Heart left ventricle (tissue), 16 donors: ENCODE results near the gene PXYLP1. TPM values are rescaled to one million over a fixed set of nuclear protein-coding genes. Genes with fewer than 3 reads are reported as not detected.

Experiments used
- ATAC-seq, 4 donors: fragments of 200-7000 bp; cut with Tn5 transposase; one replicate each; pipeline ENCODE4 v1.9.1; 2020 to 2022; ENCODE audit warnings: moderate library complexity in 4 of 4, mild to moderate bottlenecking in 3 of 4, moderate number of reproducible peaks in 1 of 4
- DNase-seq, 5 donors: peaks; one replicate each; pipeline ENCODE4 v3.0.0-alpha.2; 2020
- H3K27ac ChIP-seq, 12 donors: fragments of 200-600 bp; sonication (generic) in 4 of 12; one replicate each; pipeline versions ENCODE4 v1.5.0 to v1.8.0; 2016 to 2022; ENCODE audit warnings: mild to moderate bottlenecking in 2 of 12
- H3K27me3 ChIP-seq, 9 donors: fragments of 200-600 bp; sonication (generic) in 2 of 9; one replicate each; pipeline versions ENCODE4 v1.5.1 to v1.8.0; 2016 to 2022; ENCODE audit warnings: mild to moderate bottlenecking in 3 of 9
- H3K36me3 ChIP-seq, 9 donors: fragments of 200-600 bp; sonication (generic) in 2 of 9; one replicate each; pipeline versions ENCODE4 v1.5.0 to v1.8.0; 2018 to 2022; ENCODE audit warnings: mild to moderate bottlenecking in 2 of 9
- H3K4me1 ChIP-seq, 12 donors: fragments of 200-600 bp; sonication (generic) in 4 of 12; one replicate each; pipeline versions ENCODE4 v1.5.0 to v1.8.0; 2016 to 2022; ENCODE audit warnings: mild to moderate bottlenecking in 3 of 12
- H3K4me3 ChIP-seq, 12 donors: fragments of 200-600 bp; sonication (generic) in 4 of 12; one replicate each; pipeline versions ENCODE4 v1.5.0 to v1.8.0; 2017 to 2022; ENCODE audit warnings: mild to moderate bottlenecking in 9 of 12, moderate library complexity in 4 of 12
- H3K9me3 ChIP-seq, 12 donors: fragments of 200-600 bp; sonication (generic) in 4 of 12; one replicate each; pipeline versions ENCODE4 v1.5.0 to v1.8.0; 2016 to 2022; ENCODE audit warnings: mild to moderate bottlenecking in 1 of 12
- POLR2A ChIP-seq, 2 donors: fragments of 450-650 bp; IDR thresholded peaks; one replicate each; pipeline ENCODE4 v1.6.1; 2017; ENCODE audit warnings: antibody characterized with exemption in 2 of 2, mild to moderate bottlenecking in 2 of 2, moderate library complexity in 2 of 2
- WGBS, 4 donors: extraction: QIAGEN DNeasy Blood & Tissue Kit in 2 of 4; methylation state at CpG; one replicate each; pipeline versions ENCODE4 v1.1.5 to v1.1.7; 2013 to 2018; 5-methylcytosine and 5-hydroxymethylcytosine counted together
- intact Hi-C, 10 donors: fragments of 100-400 bp; cut with DNase I; formaldehyde crosslinking; loops; one replicate each; pipeline versions ENCODE4 v1.11.1 to v1.14.2; 2022
- polyA plus RNA-seq, 2 donors: library from polyadenylated mRNA; stranded (reverse); fragments of 200-250 nt; gene quantifications; one replicate each; pipeline ENCODE4 v1.2.3, GENCODE V29; 2013
- total RNA-seq, 9 donors: library from RNA; depleted of rRNA in 2 of 9; stranded (reverse); fragments of >200 nt in 2 of 9; fragmentation: NEBNext Ultra II Directional in 3 of 9; extraction: Animal tissue kit (Norgen Biotek cat#: 25700) in 3 of 9; gene quantifications; one replicate each; pipeline versions ENCODE4 v1.1.0 to v1.2.4, GENCODE V29; 2016 to 2023
- TF ChIP-seq, protein P1 (sequence below), 12 donors: fragments of 200-600 bp; sonication (generic) in 4 of 12; IDR thresholded peaks; one replicate each; pipeline versions ENCODE4 v1.5.0 to v1.8.0; 2018 to 2022; ENCODE audit warnings: antibody characterized with exemption in 12 of 12, mild to moderate bottlenecking in 5 of 12
- donor health status: ischemic (EF 13 %, LVEDD 7.1; RV severe dilation, severe dysfunction).
- donor health status: healthy with polysubstance abuse.
- donor health status: DM: no; HTN: yes; CAD: no.
- donor health status: DM: no; HTN: no; CAD: no.
- donor health status: ischemic (EF 25% LVEDD 6.9; RV normal size, moderate dysfunction).
- donor health status: ischemic (EF 25% LVEDD 5.7; RV mildly dilated, moderate dysfunction).
- donor health status: healthy.
- donor health status: DM: yes; HTN: yes; CAD: no.
- donor health status: ischemic (EF 35%, LVEDD 5.7; RV mildly dilated, moderate dysfunction).
- donor health status: nonischemic (EF 11% LVEDD 7.7; RV severe dilation, severe dysfunction).
- donor health status: DM: yes; HTN: yes; CAD: no.
- donor health status: PGD.
- donor health status: ischemic (EF 29% LVEDD 5.4; RV normal size, mild dysfunction).
- donor health status: nonischemic (EF 23%, LVEDD 6.1; RV moderate dilation, normal function).

The PXYLP1 gene
- total and polyA plus RNA-seq, 11 donors, result 7.3 to 30.6 (median 21.2) TPM

DNA sequence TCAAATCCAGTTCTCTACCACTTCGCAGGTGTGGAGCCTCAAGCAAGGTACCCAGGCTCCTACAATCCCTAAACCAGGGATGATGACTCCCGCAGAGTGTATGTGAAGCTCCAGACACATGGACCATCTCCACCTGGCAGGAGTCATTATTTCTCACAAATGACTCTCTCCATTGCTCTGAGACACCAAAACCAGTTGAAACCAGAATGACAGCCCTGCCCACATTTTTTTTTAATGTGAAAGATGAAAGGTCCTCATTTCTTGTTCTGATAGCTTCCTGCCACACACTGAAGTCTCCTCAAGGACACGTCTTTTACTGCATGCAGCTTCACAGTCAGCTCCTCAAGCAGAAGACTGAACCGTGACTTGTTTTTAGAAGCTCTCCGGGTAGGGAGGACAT, 75.3 kb downstream of the PXYLP1 start:
- no peak overlapping the region for H3K4me3 ChIP-seq
- peaks cover 0 to 35% (median 8%) of the 10 kb centered on the region in 12 donors for H3K4me1 ChIP-seq
- H3K9me3 ChIP-seq, result no peaks in the 10 kb centered on the region
- no peak for DNase-seq
- TF ChIP-seq POLR2A (IDR thresholded peaks at IDR 0.05), result no peak
- TF ChIP-seq, protein P1, sequence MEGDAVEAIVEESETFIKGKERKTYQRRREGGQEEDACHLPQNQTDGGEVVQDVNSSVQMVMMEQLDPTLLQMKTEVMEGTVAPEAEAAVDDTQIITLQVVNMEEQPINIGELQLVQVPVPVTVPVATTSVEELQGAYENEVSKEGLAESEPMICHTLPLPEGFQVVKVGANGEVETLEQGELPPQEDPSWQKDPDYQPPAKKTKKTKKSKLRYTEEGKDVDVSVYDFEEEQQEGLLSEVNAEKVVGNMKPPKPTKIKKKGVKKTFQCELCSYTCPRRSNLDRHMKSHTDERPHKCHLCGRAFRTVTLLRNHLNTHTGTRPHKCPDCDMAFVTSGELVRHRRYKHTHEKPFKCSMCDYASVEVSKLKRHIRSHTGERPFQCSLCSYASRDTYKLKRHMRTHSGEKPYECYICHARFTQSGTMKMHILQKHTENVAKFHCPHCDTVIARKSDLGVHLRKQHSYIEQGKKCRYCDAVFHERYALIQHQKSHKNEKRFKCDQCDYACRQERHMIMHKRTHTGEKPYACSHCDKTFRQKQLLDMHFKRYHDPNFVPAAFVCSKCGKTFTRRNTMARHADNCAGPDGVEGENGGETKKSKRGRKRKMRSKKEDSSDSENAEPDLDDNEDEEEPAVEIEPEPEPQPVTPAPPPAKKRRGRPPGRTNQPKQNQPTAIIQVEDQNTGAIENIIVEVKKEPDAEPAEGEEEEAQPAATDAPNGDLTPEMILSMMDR (IDR thresholded peaks at IDR 0.05), result no peak
- intact Hi-C loops, result loop anchor here in 4 of 10 donors (2.0 to 10.0 kb wide), 4 partner anchors 146 to 258 kb away; no protein-coding TSS in a partner anchor
- H3K27ac ChIP-seq, result peak overlapping the region in 1 of 12 donors; percentile 54
- 79 to 87% (median 87%) methylated on average over 5 of the region's 5 CpGs for WGBS, 4 donors
- H3K27me3 ChIP-seq, result no peaks in the 10 kb centered on the region
- no peaks in the 10 kb centered on the region for H3K36me3 ChIP-seq
- ATAC-seq, result no peak

DNA sequence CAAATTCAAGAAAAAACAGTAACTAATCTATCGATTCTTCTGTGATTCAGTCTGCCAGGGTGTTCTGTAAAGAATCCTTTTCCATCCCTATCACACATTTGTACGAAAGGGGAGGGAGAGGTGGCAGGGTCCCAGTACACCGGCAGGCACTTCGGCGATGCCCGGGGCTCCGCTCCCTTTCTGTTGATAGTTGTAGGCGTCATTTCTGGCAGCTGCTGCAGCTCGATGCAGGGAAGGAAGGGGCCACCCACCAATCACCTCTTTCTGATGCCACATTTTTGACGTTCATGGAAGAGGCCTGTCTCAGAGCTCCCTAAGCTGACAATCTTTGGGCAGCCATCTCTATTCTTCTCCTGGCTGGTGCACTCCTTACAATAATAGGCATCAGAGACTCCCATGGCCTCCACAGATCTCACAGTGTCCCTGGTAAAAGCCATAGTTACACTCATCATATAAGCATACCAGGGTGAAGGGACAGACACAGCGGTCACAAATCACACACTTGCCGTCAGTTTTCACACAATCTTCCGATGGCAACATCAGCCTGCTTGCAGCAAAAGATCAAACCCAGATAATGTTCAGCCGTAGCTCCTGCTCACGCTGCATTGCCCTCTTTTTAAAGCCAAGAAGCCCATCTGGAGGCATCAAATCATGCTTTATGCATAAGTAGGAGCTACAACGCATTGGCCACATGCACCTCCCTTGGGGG, 75.9 kb downstream of the PXYLP1 start:
- Histone ChIP-seq H3K36me3 (no peaks in the 10 kb centered on the region), H3K4me3 (no peak overlapping the region), H3K27ac (peak overlapping the region in 1 of 12 donors; percentile 54), H3K27me3 (no peaks in the 10 kb centered on the region), H3K9me3 (no peaks in the 10 kb centered on the region), H3K4me1 (peaks cover 0 to 38% (median 11%) of the 10 kb centered on the region in 12 donors)
- ATAC-seq, result no peak
- DNase-seq, result no peak
- intact Hi-C loops, result loop anchor here in 4 of 10 donors (2.0 to 10.0 kb wide), 4 partner anchors 145 to 257 kb away; no protein-coding TSS in a partner anchor
- TF ChIP-seq, protein P1 (IDR thresholded peaks at IDR 0.05), result no peak
- no peak for TF ChIP-seq POLR2A (IDR thresholded peaks at IDR 0.05)
- WGBS, 4 donors, result 79 to 90% (median 82%) methylated on average over 16 of the region's 16 CpGs

DNA sequence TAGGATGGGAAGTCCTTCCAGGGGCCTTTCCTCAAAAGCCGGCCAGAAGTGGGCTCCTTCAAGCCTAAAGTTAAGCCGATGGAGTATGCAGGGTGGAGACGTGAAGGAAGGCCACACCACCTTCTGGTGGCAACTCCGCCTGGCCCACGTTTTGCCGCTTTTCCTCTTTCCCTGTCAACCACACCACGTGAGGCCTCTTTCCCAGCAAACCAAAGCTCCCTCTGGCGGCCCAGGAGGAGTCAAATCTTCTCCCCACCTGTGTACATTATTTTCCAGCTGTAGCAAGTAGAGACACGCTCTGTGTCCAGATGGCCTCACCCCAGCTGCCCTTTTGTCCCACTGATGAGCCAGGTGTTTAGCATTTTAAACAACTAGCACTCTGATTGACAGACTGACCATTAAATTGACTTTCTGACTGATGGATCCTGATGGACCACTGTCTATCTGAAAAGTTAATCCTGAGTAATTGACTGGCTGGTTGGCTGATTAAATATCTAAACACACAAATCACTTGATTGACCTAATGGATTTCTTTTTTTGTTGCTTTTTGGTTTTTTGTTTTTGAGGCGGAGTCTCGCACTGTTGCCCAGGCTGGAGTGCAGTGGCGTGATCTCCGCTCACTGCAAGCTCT, 77.1 kb downstream of the PXYLP1 start:
- intact Hi-C loops, result loop anchor here in 3 of 10 donors (5.0 to 10.0 kb wide), 2 partner anchors 254 to 256 kb away; no protein-coding TSS in a partner anchor
- Histone ChIP-seq H3K4me3 (no peak overlapping the region), H3K27ac (peak overlapping the region in 1 of 12 donors; percentile 54), H3K27me3 (no peaks in the 10 kb centered on the region), H3K36me3 (no peaks in the 10 kb centered on the region), H3K9me3 (no peaks in the 10 kb centered on the region), H3K4me1 (peaks cover 0 to 34% (median 11%) of the 10 kb centered on the region in 12 donors)
- ATAC-seq (no peak), DNase-seq (peak in 3 of 5 donors; percentile 52 to 56 (median 54))
- WGBS, 4 donors, result 43 to 57% (median 46%) methylated on average over 13 of the region's 13 CpGs
- no peak for TF ChIP-seq POLR2A (IDR thresholded peaks at IDR 0.05)
- TF ChIP-seq, protein P1 (IDR thresholded peaks at IDR 0.05), result peak; percentile 31 to 70 (median 50)

DNA sequence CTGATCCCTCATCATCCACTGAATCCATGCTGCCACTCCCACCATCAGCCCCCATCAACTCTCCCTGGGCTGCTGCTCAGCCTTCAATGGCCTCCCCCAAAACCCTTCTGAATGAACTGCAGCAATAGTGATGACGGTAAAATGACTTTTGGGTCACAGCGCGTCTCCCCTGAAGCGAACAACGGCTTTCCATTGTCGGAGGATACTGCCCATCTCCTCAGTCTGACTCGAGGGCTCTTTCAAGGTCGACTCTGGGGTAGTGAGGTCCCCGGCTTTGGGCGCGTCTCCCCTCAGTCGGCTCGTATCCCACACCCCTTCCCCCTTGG, 79.5 kb downstream of the PXYLP1 start:
- peak in 2 of 4 donors; percentile 0 to 17 for ATAC-seq
- H3K4me3 ChIP-seq, result peak overlapping the region; percentile 28 to 85 (median 70)
- H3K27me3 ChIP-seq, result no peaks in the 10 kb centered on the region
- intact Hi-C loops, result loop anchor here in 8 of 10 donors (1.0 to 10.0 kb wide), 11 partner anchors 41 to 251 kb away; partner anchors contain the start of gene ZBTB38 (in 1 of the 8)
- no peaks in the 10 kb centered on the region for H3K36me3 ChIP-seq
- WGBS, 4 donors, result 9 to 27% (median 11%) methylated on average over 10 to 13 of the region's 13 CpGs
- TF ChIP-seq POLR2A (IDR thresholded peaks at IDR 0.05), result no peak
- TF ChIP-seq, protein P1 (IDR thresholded peaks at IDR 0.05), result no peak
- H3K4me1 ChIP-seq, result peaks cover 0 to 29% (median 11%) of the 10 kb centered on the region in 12 donors
- no peak for DNase-seq
- peak overlapping the region in 11 of 12 donors; percentile 66 to 90 (median 81) for H3K27ac ChIP-seq
- no peaks in the 10 kb centered on the region for H3K9me3 ChIP-seq
